ENCODE results near the gene TRMT2B.

DNA sequence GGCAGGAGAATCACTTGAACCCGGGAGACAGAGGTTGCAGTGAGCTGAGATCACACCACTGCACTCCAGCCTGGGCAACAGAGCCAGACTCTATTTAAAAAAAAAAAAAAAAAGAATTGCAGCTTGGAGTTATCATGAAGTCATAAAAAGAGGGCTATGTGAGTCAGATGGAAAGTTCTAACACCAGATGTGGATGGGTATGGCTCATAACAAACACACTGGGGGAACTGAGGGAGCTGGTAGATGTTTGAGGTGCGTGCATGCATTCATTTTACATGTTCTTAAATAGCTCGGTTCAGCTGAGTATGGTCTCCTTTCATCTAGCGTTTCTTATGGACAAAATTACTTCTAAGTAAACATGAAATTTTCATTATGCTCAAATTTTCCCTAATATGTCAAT is 11.7 kb downstream of the TRMT2B start:
- no peak for TF ChIP-seq EZH2 (IDR thresholded peaks at IDR 0.05)
- TF ChIP-seq, protein P1, sequence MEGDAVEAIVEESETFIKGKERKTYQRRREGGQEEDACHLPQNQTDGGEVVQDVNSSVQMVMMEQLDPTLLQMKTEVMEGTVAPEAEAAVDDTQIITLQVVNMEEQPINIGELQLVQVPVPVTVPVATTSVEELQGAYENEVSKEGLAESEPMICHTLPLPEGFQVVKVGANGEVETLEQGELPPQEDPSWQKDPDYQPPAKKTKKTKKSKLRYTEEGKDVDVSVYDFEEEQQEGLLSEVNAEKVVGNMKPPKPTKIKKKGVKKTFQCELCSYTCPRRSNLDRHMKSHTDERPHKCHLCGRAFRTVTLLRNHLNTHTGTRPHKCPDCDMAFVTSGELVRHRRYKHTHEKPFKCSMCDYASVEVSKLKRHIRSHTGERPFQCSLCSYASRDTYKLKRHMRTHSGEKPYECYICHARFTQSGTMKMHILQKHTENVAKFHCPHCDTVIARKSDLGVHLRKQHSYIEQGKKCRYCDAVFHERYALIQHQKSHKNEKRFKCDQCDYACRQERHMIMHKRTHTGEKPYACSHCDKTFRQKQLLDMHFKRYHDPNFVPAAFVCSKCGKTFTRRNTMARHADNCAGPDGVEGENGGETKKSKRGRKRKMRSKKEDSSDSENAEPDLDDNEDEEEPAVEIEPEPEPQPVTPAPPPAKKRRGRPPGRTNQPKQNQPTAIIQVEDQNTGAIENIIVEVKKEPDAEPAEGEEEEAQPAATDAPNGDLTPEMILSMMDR (IDR thresholded peaks at IDR 0.05 in 2 of 3, conservative IDR thresholded peaks at IDR 0.05 in 1 of 3; ENCODE audit: borderline replicate concordance in 1 of 3, insufficient read depth in 1 of 3, low read depth in 2 of 3, low read length in 2 of 3), result no peak
- TF ChIP-seq JUND (IDR thresholded peaks at IDR 0.05), result no peak
- TF ChIP-seq, protein P2, sequence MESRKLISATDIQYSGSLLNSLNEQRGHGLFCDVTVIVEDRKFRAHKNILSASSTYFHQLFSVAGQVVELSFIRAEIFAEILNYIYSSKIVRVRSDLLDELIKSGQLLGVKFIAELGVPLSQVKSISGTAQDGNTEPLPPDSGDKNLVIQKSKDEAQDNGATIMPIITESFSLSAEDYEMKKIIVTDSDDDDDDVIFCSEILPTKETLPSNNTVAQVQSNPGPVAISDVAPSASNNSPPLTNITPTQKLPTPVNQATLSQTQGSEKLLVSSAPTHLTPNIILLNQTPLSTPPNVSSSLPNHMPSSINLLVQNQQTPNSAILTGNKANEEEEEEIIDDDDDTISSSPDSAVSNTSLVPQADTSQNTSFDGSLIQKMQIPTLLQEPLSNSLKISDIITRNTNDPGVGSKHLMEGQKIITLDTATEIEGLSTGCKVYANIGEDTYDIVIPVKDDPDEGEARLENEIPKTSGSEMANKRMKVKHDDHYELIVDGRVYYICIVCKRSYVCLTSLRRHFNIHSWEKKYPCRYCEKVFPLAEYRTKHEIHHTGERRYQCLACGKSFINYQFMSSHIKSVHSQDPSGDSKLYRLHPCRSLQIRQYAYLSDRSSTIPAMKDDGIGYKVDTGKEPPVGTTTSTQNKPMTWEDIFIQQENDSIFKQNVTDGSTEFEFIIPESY (IDR thresholded peaks at IDR 0.05; ENCODE audit: extremely low read depth, insufficient replicate concordance, low read length), result no peak

All from HCT116 (cell line).